Esophagus muscularis mucosa (tissue), 3 donors: ENCODE results near the gene EPX.

Experiments used
- CTCF ChIP-seq, 3 experiments: fragments of 200-600 bp in 2 of 3; fragments of 450-650 bp in 1 of 3; sonication (generic) in 2 of 3; IDR thresholded peaks; one replicate each; pipeline ENCODE4 v1.5.1; 2017 to 2019; ENCODE audit warnings: antibody characterized with exemption in 3 of 3, mild to moderate bottlenecking in 2 of 3, moderate library complexity in 1 of 3
- POLR2A ChIP-seq: fragments of 450-650 bp; IDR thresholded peaks from one replicate; pipeline ENCODE4 v1.6.1; 2017; ENCODE audit warnings: antibody characterized with exemption, moderate library complexity, mild to moderate bottlenecking, low read depth
- POLR2AphosphoS5 ChIP-seq, 2 donors: sonication (generic); formaldehyde crosslinking; IDR thresholded peaks; one replicate each; pipeline ENCODE4 v1.6.1; 2017; ENCODE audit warnings: antibody characterized with exemption in 2 of 2

- TF ChIP-seq CTCF (IDR thresholded peaks at IDR 0.05): no peak
- TF ChIP-seq POLR2AphosphoS5 (IDR thresholded peaks at IDR 0.05): no peak
- TF ChIP-seq POLR2A: no peak
These were observed 25.8 kb upstream of the EPX start, which contains the start of gene OR4D2 for GRCh38 chr17:58166682-58167081.
